ENCODE results near the gene RPP30. TPM values are rescaled to one million over a fixed set of nuclear protein-coding genes. Genes with fewer than 3 reads are reported as not detected.
"Not testable (repeated sequence)": the region's sequence is repeated elsewhere in the genome, so short reads cannot be mapped to it uniquely, and the experiment has no call there.

Gene RPP30
- total RNA-seq, 1 experiment from 2014 or later: 101 TPM

- DNase-seq: peak; percentile 27
- H3K36me3 ChIP-seq (replicated peaks; ENCODE audit: control insufficient read depth, insufficient read depth, low read length): no peaks in the 10 kb centered on the region
- H3K27me3 ChIP-seq (ENCODE audit: control insufficient read depth, insufficient read depth, low read length): peaks cover 24% of the 10 kb centered on the region
- H3K4me3 ChIP-seq (ENCODE audit: insufficient read depth, low read depth, low read length): peak overlapping the region; percentile 80
These were observed 13.3 kb upstream of the RPP30 start for GRCh38 chr10:90858461-90858968.

- peaks cover 24% of the 10 kb centered on the region for H3K27me3 ChIP-seq (ENCODE audit: control insufficient read depth, insufficient read depth, low read length)
- DNase-seq: no peak
- H3K4me3 ChIP-seq (ENCODE audit: insufficient read depth, low read depth, low read length): no peak overlapping the region
- H3K36me3 ChIP-seq (replicated peaks; ENCODE audit: control insufficient read depth, insufficient read depth, low read length): no peaks in the 10 kb centered on the region
These were observed 12.4 kb upstream of the RPP30 start for GRCh38 chr10:90859321-90859751.

GRCh38 chr10:90860790-90861189, 11.0 kb upstream of the RPP30 start:
- no peaks in the 10 kb centered on the region for H3K36me3 ChIP-seq (replicated peaks; ENCODE audit: control insufficient read depth, insufficient read depth, low read length)
- no peak overlapping the region for H3K4me3 ChIP-seq (ENCODE audit: insufficient read depth, low read depth, low read length)
- H3K27me3 ChIP-seq (ENCODE audit: control insufficient read depth, insufficient read depth, low read length): peaks cover 22% of the 10 kb centered on the region
- no peak for DNase-seq

- Histone ChIP-seq H3K4me3 (ENCODE audit: insufficient read depth, low read depth, low read length) (no peak overlapping the region), H3K36me3 (replicated peaks; ENCODE audit: control insufficient read depth, insufficient read depth, low read length) (no peaks in the 10 kb centered on the region), H3K27me3 (ENCODE audit: control insufficient read depth, insufficient read depth, low read length) (peaks cover 7% of the 10 kb centered on the region)
- peak; percentile 31 for DNase-seq
These were observed 8.8 kb upstream of the RPP30 start for GRCh38 chr10:90862908-90863514.

- H3K4me3 ChIP-seq (ENCODE audit: insufficient read depth, low read depth, low read length): no peak overlapping the region
- no peaks in the 10 kb centered on the region for H3K36me3 ChIP-seq (replicated peaks; ENCODE audit: control insufficient read depth, insufficient read depth, low read length)
- DNase-seq: no peak
- no peaks in the 10 kb centered on the region for H3K27me3 ChIP-seq (ENCODE audit: control insufficient read depth, insufficient read depth, low read length)
These were observed 6.4 kb upstream of the RPP30 start for GRCh38 chr10:90865401-90865800.

GRCh38 chr10:90866050-90866598, 5.7 kb upstream of the RPP30 start:
- no peaks in the 10 kb centered on the region for H3K27me3 ChIP-seq (ENCODE audit: control insufficient read depth, insufficient read depth, low read length)
- no peak overlapping the region for H3K4me3 ChIP-seq (ENCODE audit: insufficient read depth, low read depth, low read length)
- no peaks in the 10 kb centered on the region for H3K36me3 ChIP-seq (replicated peaks; ENCODE audit: control insufficient read depth, insufficient read depth, low read length)
- no peak for DNase-seq

GRCh38 chr10:90871279-90871765, 452 bp upstream of the RPP30 start:
- H3K27me3 ChIP-seq (ENCODE audit: control insufficient read depth, insufficient read depth, low read length): no peaks in the 10 kb centered on the region
- H3K4me3 ChIP-seq (ENCODE audit: insufficient read depth, low read depth, low read length): peak overlapping the region; percentile 85
- peaks cover 2% of the 10 kb centered on the region for H3K36me3 ChIP-seq (replicated peaks; ENCODE audit: control insufficient read depth, insufficient read depth, low read length)
- DNase-seq: peak; percentile 78

- peaks cover 4% of the 10 kb centered on the region for H3K36me3 ChIP-seq (replicated peaks; ENCODE audit: control insufficient read depth, insufficient read depth, low read length)
- H3K4me3 ChIP-seq (ENCODE audit: insufficient read depth, low read depth, low read length): peak overlapping the region; percentile 85
- H3K27me3 ChIP-seq (ENCODE audit: control insufficient read depth, insufficient read depth, low read length): no peaks in the 10 kb centered on the region
- DNase-seq: no peak
These were observed 860 bp downstream of the RPP30 start for GRCh38 chr10:90872648-90873020.

GRCh38 chr10:90879062-90879461, 7.3 kb downstream of the RPP30 start:
- peaks cover 6% of the 10 kb centered on the region for H3K36me3 ChIP-seq (replicated peaks; ENCODE audit: control insufficient read depth, insufficient read depth, low read length)
- H3K4me3 ChIP-seq (ENCODE audit: insufficient read depth, low read depth, low read length): no peak overlapping the region
- DNase-seq: no peak
- no peaks in the 10 kb centered on the region for H3K27me3 ChIP-seq (ENCODE audit: control insufficient read depth, insufficient read depth, low read length)

- not testable (repeated sequence) for H3K36me3 ChIP-seq (replicated peaks; ENCODE audit: control insufficient read depth, insufficient read depth, low read length)
These were observed 8.4 kb downstream of the RPP30 start for GRCh38 chr10:90880059-90880719.

GRCh38 chr10:90884431-90884830, 12.7 kb downstream of the RPP30 start:
- Histone ChIP-seq H3K27me3 (ENCODE audit: control insufficient read depth, insufficient read depth, low read length) (no peaks in the 10 kb centered on the region), H3K4me3 (ENCODE audit: insufficient read depth, low read depth, low read length) (no peak overlapping the region), H3K36me3 (replicated peaks; ENCODE audit: control insufficient read depth, insufficient read depth, low read length) (peaks cover 7% of the 10 kb centered on the region)
- DNase-seq: no peak

More at GRCh38 chr10:90880059-90880719, 8.4 kb downstream of the RPP30 start:
- DNase-seq; H3K4me3 ChIP-seq (ENCODE audit: insufficient read depth, low read depth, low read length); H3K27me3 ChIP-seq (ENCODE audit: control insufficient read depth, insufficient read depth, low read length): not testable (repeated sequence)

- Histone ChIP-seq H3K4me3 (ENCODE audit: insufficient read depth, low read depth, low read length) (no peak overlapping the region), H3K27me3 (ENCODE audit: control insufficient read depth, insufficient read depth, low read length) (no peaks in the 10 kb centered on the region), H3K36me3 (replicated peaks; ENCODE audit: control insufficient read depth, insufficient read depth, low read length) (peaks cover 7% of the 10 kb centered on the region)
- DNase-seq: no peak
These were observed 13.4 kb downstream of the RPP30 start for GRCh38 chr10:90885176-90885575.

- DNase-seq: no peak
- Histone ChIP-seq H3K27me3 (ENCODE audit: control insufficient read depth, insufficient read depth, low read length) (no peaks in the 10 kb centered on the region), H3K4me3 (ENCODE audit: insufficient read depth, low read depth, low read length) (no peak overlapping the region), H3K36me3 (replicated peaks; ENCODE audit: control insufficient read depth, insufficient read depth, low read length) (peaks cover 7% of the 10 kb centered on the region)
These were observed 15.8 kb downstream of the RPP30 start for GRCh38 chr10:90887555-90887954.

- no peak for DNase-seq
- no peaks in the 10 kb centered on the region for H3K27me3 ChIP-seq (ENCODE audit: control insufficient read depth, insufficient read depth, low read length)
- H3K36me3 ChIP-seq (replicated peaks; ENCODE audit: control insufficient read depth, insufficient read depth, low read length): peaks cover 7% of the 10 kb centered on the region
- no peak overlapping the region for H3K4me3 ChIP-seq (ENCODE audit: insufficient read depth, low read depth, low read length)
These were observed 16.6 kb downstream of the RPP30 start for GRCh38 chr10:90888387-90888786.

- H3K27me3 ChIP-seq (ENCODE audit: control insufficient read depth, insufficient read depth, low read length): no peaks in the 10 kb centered on the region
- no peak for DNase-seq
- no peak overlapping the region for H3K4me3 ChIP-seq (ENCODE audit: insufficient read depth, low read depth, low read length)
- peaks cover 8% of the 10 kb centered on the region for H3K36me3 ChIP-seq (replicated peaks; ENCODE audit: control insufficient read depth, insufficient read depth, low read length)
These were observed 17.9 kb downstream of the RPP30 start for GRCh38 chr10:90889636-90890035.
